G401 (cell line): ENCODE results near the gene PTGDR2. TPM values are rescaled to one million over a fixed set of nuclear protein-coding genes. Genes with fewer than 3 reads are reported as not detected.
A peak's percentile ranks its signal among the peaks of the same experiment; 100 is the strongest.

ENCODE experiments used
- DNase-seq: peaks from one replicate; pipeline ENCODE4 v3.0.0-alpha.2; 2015; ENCODE audit warnings: low spot score
- in situ Hi-C: cut with HindIII; loops from 2 replicates; pipeline ENCODE4 v1.10.0; 2016; ENCODE audit warnings: low sequenced_read_pairs, mixed read lengths
- total RNA-seq: library from RNA; depleted of rRNA; stranded (reverse); fragments of >200 nt; shearing (Covaris generic); gene quantifications from 2 replicates; pipeline ENCODE4 v1.2.3, GENCODE V29; 2014; rRNA removed

PTGDR2 gene
- total RNA-seq = not detected in 2 replicates

DNA sequence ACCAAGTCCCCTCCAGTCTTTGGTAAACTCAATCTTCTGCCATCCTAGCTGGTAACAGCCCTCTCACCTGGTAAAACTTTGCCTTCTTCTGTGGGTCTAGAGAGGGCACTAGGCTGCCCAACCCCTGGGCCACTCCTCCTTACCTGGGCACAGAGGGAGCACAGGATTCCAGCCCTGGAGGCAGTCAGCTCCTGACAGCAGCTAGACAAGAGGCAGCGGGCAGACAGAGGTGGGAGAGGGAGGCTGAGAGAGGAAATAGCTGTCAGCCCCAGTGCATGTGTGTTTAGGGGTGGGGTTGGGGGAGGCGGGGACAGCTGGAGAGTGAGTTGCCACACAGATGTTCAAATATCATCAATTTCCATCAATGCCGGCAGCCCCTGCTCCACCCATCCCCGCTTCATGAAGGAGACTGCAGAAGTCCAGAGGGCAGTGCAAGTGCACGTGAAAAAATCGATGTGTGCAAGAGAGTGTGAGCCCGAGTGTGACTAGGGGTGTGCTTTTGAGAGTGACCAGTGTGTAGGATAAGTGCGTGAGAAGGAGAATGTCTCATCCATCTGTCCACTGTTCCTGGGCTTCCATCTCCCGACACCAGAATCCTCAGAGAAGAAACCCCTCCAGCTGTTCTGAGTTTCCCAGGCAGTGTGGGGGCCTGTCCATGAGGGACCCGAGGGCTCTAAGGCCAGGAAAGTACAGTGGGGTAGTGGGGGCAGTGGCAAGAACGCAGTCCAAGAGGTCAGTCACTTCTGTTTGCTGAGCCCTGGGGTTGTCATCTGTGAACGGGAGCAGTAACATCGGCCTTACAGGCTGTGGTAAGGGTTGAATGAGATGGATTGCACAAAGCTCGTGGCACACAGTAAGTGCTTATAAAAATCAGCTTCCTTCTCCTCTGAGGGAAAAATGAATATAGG is at the start of gene PTGDR2:
Gene PTGDR2, minus strand, starts transcription at position 225 of the 908 bp plus-strand sequence. CDS start 2,228 bp downstream, outside the sequence.
- no peak for DNase-seq
- in situ Hi-C loops = no loop called here

DNA sequence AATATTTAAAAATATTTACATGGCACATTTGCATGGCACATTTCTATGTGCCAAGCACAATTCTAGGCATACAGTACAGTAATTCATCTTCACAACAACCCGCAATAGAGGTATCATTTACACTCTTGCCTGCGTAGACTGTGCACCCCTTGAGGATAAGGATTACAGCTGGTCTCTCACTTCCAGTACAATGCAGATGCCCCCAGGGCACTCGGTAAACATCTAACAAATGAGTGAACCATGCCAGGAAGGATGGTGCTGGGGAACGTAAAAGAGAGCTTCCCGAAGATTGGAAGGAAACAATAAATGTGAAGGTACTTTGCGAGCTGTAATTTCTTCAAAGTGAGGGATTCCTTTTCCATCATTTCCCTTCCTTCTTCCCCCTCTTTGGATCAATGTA is 49.3 kb upstream of the PTGDR2 start:
- DNase-seq = no peak
- in situ Hi-C loops = no loop called here

DNA sequence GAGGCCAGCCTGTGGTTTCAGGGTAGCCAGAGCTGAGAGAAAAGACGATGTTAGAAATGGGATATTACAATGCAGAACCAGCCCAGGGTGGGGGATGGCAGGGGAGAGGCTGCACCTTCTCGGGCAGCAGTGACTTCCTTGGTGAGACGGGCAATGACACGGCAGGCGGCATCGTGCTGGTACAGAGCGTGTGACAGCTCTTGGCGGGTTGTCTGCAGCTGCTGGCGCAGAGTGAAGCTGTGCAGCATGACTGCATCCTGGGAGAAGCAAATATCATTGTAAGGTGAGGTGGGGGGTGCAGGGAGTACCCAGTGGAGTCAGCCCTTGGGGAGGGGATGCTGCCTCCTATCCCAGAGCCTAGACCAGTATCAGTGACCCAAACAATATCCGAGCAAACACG is 46.9 kb upstream of the PTGDR2 start:
- in situ Hi-C loops = no loop called here
- no peak for DNase-seq

DNA sequence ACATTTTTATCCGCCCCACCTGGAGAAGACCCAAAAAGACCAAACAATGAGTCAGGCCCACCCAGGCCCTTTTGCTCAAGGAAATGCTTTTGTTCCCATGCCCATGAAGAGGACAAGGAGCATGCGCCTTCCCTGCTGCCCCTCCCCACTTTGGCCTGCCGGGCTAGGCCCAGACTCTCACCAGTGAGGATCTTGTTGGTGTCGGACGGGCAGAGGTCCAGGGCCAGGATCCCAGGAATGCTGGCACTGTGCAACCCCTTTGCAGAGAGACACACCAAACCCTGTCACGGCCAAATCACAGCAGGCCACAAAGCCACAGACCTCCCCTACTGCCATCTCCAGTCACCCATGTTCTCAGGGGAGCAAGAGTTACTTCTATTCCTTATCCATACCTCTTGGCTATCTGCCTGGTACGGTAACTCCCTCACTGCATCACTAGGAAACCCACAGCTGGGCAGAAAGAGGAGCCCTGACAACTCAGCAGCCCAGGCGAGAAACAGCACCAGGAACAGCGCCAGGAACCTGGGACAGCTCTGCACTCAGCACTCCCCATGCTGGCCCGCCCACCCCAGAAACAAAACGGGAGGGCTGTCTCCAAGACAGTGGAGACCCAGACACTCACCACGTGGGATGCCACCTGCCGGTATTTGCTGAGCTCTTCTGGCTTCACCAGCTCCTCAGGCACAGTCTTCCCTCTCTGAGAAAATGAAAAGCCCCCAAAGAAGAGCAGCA is 45.1 kb upstream of the PTGDR2 start:
- in situ Hi-C loops = no loop called here
- DNase-seq = no peak

DNA sequence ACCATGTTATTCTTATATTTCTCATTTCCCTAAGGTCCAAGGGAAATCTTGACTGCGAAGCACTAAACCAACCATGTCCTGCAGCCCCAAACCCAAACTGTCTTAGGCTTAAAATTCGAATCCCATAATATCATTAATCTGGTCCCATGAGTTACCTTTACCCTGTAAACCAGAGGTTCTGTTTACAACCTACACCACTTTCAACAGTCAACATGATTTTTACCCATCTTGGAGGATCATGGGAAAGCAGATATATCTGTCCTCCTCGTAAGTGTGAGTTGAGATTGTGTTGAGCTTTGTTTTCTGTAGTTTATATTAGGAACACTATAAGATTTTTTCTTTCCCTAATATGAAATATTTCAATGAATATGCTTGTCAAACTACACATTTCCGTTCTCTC is 44.2 kb upstream of the PTGDR2 start:
- DNase-seq = no peak
- in situ Hi-C loops = no loop called here

DNA sequence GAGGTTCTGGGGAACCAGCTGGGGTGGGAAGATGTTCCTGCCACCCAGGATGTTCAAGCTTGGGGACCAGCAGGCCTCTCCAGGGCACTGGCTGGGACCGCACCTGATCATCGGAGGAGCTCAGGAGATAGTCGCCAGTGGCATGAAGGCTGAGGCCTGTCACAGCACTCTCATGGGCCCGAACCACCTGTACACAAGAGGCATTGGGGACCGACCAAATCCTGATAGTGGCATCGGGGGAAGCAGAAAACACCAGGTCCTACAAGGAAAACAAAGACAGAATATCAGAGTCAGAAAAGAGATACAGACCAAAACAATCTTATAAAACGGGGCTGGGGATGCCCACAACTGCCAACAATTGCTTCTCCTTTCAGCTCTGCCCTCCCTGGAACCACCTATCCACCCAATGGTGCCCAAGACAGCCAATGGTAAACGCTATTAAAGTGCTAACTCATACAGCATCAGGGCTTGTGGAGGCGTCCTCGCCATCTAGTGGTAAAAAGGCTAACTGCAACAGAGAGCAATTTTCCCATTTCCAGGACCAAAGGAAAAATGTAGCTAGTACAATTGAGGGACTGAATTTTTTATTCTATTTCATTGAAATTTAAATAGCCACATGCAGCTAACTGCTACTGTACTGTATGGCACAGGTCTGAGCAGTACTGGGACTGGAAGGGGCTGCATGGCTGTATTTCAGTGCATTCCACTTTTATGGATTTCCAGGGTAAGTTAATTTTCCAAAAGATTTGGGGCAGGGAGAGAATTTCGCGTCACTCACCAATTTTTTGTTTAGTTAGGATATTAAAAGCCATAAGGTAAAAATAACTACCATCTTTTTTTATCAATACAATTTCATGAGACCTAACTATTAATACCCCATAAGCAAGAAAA is 43.5 kb upstream of the PTGDR2 start:
- peak; percentile 73 for DNase-seq
- in situ Hi-C loops = no loop called here

DNA sequence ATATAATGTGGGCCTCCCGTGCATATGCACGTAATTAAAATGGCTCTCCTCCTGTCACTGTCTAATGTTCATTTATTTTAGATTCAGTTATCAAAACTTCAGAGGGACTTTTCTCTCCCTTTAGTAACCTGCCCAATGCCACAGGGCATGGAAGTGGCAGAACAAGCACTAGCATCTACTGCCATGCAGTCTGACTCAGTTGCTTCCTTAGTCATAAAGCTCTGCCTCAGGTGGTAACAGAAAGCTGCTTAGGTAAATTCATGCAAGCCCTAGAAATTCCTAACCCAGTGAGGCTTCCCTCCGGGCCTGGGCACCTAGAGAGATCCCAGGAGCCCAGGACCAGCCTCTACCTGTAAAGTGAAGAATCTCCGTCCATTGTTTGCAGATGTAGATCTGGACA is 41.7 kb upstream of the PTGDR2 start:
- in situ Hi-C loops = no loop called here

DNA sequence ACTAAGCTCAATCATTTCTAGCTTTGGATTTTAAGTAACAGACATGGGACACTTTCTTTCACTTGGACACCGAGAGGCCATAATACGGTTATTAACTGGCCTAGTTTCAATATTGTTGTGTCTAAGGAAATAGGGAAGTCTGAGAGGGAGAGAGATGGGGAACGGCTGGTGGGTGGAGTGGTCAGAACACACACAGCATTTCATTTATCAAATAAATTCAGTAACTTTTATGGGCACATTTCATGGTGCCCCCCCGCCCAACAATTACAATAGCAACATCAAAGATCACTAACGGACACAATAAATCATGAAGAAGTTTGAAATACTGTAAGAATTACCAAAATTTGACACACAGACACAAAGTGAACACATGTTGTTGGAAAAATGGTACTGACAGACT is 39.9 kb upstream of the PTGDR2 start:
- no peak for DNase-seq
- in situ Hi-C loops = no loop called here

More for the DNA sequence above, 41.7 kb upstream of the PTGDR2 start:
- no peak for DNase-seq

DNA sequence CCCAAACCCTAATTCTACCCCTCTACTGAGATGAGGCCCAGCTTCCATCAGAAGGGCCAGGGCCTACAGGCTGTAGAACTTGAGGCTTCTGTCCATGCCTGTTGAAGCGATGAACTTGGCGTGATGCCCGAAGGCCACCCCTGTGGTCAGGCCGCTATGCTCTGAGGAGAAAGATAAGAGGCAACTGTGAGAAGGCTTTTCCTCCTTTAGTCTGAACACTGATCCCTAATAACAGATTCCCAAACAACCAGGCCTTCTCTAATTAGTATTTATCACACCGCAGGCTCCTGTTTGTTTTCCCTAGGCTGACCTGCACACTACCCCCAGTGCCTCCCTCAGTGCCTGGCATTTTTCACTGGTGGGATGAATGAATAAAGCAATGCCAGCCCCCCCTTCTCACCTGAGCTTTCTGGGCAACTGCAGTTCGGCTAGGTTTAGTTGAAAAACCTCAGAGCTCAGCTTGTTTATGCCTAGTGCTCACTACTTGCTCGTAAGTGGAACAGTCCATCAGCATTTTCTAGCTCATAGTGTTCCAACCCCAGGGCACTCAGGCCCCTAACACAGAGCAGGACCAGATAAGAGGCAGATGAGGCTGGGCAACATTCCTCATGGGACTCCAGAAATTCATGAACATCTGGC is 35.5 kb upstream of the PTGDR2 start:
- in situ Hi-C loops = no loop called here
- peak; percentile 41 for DNase-seq

DNA sequence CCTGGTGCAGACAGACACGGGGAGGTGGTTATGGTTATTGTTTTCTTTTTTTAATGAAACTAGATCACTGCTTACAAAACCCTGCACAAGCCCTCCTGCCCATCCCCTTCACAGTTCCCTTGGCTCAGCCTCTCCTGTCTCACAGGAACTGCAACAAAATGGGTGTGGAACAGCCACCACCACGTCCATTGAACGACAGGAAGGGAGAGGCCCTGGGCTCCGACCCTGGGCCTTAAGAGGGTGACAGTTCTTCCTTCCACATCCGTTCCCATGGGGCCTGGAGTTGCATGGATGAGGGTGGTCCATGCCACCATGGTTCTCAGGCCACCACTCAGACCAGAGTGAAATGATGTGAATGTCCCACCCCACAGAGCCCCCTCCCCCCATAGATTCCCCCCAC is 34.9 kb upstream of the PTGDR2 start:
- in situ Hi-C loops = no loop called here
- DNase-seq = no peak

DNA sequence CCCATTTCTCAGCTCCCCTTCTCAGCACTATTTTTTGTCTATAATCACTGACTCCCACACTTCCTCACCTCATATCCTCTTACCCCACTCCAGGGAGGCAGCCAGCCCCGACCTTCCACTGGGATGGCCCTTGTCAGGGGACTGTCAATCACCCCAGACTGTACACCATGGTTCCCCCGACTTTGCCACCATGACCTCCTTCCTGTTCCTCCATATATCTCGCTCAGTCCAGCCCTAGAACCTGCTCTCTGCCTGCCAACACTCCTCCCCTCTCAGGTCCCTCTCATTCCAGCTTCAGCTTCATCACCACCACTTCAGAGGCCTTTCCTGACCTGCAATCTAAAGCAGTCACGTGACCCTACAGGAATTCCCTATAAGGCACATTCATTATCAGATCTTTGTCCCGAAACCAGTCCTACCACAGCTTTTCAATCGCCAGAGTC is 34.1 kb upstream of the PTGDR2 start:
- in situ Hi-C loops = no loop called here
- no peak for DNase-seq

DNA sequence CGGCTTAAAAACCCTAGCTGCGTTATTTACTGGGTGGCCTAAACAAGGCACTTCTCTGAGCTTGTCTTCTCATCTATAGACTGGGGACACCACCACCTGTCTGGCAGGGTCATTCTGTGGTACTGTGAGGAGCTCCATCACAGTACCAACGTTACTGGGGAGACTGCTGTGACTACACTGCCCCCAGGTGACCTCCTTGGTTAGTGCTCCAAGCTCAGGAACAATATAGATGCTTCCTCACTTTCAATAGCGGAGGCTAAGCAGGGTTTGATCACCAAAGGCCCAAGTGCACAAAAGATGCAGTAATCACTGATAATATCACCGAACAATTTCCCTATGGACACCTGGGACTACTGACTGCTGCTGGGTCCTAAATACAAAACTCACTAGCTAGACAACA is 31.8 kb upstream of the PTGDR2 start:
- peak; percentile 77 for DNase-seq
- in situ Hi-C loops = no loop called here

DNA sequence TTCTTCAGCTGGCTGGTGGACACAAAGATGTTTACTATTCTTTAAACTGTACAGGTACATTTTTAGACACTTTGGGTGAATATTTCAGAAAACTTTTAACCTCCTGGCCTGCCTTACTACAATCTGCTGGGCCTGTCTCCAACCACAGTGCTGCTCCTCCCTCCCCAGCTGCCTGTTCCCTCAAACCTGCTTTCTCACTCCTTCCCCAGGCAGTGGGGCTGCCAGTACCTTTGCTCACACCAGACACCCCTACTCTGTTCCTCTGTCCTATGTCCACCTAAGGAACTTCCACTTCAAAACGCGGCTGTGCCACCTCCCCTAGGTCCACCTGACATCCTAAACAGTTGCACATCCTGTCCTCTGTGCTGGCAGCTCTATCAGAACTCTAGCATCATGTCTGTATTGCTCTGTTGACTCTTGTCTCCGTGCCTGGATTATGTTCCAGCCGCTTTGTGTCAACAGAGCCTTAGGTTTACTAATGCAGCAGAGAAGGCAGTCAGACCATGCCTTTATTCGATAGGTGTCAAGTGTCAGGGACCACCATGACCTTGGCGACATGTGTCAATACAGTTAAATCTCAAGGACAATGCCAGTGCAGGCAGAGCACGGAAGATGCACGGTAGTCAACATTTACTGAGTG is 25.0 kb upstream of the PTGDR2 start:
- in situ Hi-C loops = no loop called here
- no peak for DNase-seq

DNA sequence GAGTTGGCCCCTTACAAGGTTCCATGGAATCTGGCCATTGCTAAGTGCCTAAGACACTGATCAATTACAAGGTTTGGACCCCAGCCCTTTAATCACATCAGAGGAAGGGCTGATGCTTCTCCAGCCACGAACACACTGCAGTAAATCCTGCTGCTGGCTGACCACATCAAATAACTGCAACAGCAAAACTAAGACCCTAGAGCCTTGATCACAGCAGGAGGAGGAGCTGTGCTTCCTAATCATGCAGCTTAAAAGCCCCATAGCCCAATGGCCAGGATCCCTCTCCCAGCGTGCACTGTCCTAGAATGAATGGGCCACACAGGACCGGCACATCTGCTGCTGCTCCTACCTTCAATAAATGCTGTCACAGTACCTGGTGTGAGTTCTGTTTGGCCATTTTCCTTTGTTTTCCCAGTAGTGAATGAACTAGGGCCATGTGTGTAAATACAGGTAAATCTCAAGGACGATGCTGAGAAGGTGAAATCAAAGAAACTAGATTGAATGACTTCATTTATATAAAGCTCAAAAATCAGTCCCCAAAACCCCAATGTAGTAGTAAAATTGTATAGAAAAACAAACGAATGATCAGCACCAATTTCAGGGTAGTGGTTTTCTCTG is 24.3 kb upstream of the PTGDR2 start:
- in situ Hi-C loops = no loop called here
- DNase-seq = no peak

DNA sequence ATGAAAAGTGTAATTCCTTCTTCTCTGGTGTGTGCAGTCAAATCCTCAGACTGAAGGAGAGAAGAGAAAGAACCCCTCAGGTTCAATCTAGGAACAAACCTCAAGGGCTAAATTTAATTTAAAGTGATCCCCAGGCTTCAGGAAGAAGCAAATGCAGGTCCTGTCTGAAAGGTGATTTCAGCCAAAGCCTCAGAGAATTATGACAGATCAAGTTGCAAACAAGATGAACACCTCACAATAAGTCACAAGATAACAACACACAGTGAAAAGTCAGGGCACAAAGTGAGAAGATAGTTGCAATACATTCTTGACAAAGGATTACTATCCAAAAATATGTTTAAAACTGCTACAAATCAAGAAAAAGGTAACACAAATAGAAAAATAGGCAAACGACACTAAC is 23.4 kb upstream of the PTGDR2 start:
- no peak for DNase-seq
- in situ Hi-C loops = no loop called here

DNA sequence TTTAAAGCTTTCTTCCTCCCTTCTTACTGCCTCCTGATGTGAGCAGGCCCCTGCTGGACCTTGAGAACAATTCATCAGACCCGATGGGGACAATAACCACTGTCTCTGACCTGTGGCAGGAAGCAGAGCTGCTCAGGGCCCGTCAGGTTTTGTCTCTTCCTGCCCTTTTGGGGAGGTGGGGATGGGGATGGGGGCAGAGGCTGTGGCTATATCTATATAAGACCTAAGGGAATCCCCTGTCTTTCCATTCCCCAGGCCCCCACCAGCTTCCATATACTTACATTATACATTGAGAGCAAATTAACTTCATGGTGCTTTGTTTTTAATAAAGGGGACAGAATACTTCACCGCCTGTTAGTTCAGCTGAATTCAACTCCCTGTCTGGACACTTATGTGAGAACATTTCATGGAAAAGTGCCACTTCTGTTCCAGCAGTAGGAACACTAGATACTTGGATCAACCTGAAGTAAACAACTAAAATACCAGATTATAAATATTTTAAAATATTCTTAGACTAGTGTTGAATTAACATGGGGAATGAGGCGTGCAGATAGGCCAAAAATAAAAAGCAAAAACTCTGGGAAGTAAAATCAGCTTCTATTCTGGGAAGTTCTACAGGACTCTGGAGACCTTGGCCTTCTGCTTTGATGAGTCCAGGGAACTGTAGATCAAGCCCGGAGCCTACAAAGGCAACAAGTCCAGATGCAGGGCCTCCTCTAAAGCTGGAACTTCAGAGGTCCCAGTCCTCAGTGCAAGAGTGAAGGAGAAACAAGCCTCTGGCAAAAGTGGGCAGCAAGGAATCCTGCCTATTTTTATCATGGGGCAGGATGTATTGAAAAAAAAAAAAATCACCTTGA is 22.7 kb upstream of the PTGDR2 start:
- in situ Hi-C loops = no loop called here
- DNase-seq = no peak

DNA sequence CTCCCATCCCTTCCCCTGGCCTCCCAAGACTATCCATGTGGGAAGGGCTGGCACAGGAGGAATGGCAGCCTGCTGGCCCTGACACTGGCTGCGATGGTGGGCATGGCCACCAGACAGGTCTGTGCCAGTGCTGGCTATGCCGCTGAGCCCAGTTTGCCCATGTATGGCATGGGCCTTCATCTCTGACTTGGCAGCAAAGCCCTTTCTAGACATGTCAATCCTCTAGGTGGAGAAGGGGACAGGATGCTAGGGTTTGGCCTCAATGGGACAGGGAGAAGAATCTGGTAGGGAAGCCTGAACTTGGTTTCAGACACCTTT is 20.4 kb upstream of the PTGDR2 start:
- no peak for DNase-seq
- in situ Hi-C loops = no loop called here
